Measurements from ENCODE around the gene CAPZA2.
"Not testable (repeated sequence)": the region's sequence is repeated elsewhere in the genome, so short reads cannot be mapped to it uniquely, and the experiment has no call there.

DNA sequence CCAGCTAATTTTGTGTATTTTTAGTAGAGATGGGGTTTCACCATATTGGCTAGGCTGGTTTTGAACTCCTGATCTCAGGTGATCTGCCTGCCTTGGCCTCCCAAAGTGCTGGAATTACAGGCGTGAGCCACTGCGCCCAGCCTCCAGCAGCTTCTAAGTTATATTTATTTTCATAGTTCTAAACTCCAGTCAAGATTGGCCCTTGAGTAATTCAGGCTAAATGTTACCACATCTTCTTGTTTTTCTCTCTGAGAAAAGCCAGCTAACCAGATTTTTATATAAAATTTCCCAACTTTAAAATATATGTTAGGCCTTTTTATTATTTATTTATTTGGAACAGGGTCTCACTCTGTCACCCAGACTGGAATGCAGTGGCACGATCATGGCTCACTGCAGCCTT lies 49.0 kb upstream of the CAPZA2 start:
- TF ChIP-seq ZNF354B (CRISPR knock-in tag; IDR thresholded peaks at IDR 0.05); SRSF9 (IDR thresholded peaks at IDR 0.05; ENCODE audit: borderline replicate concordance, low read depth, low read length); SMAD1 (IDR thresholded peaks at IDR 0.05; ENCODE audit: low read depth, low read length, partially characterized antibody); TEAD4 (IDR thresholded peaks at IDR 0.05; ENCODE audit: low read length); TEAD4 (CRISPR knock-in tag; IDR thresholded peaks at IDR 0.05; ENCODE audit: borderline replicate concordance): not testable (repeated sequence)
- TF ChIP-seq, protein P1, sequence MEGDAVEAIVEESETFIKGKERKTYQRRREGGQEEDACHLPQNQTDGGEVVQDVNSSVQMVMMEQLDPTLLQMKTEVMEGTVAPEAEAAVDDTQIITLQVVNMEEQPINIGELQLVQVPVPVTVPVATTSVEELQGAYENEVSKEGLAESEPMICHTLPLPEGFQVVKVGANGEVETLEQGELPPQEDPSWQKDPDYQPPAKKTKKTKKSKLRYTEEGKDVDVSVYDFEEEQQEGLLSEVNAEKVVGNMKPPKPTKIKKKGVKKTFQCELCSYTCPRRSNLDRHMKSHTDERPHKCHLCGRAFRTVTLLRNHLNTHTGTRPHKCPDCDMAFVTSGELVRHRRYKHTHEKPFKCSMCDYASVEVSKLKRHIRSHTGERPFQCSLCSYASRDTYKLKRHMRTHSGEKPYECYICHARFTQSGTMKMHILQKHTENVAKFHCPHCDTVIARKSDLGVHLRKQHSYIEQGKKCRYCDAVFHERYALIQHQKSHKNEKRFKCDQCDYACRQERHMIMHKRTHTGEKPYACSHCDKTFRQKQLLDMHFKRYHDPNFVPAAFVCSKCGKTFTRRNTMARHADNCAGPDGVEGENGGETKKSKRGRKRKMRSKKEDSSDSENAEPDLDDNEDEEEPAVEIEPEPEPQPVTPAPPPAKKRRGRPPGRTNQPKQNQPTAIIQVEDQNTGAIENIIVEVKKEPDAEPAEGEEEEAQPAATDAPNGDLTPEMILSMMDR (IDR thresholded peaks at IDR 0.05 in 2 of 3, conservative IDR thresholded peaks at IDR 0.05 in 1 of 3; ENCODE audit: insufficient read depth in 2 of 3, low read depth in 1 of 3, low read length in 3 of 3), result not testable (repeated sequence)

Measured in K562 (cell line).